Transverse colon (tissue), 4 donors: Measurements from ENCODE around the gene MCCC2. TPM values are rescaled to one million over a fixed set of nuclear protein-coding genes. Genes with fewer than 3 reads are reported as not detected.

ENCODE experiments used
- DNase-seq: peaks from one replicate; pipeline ENCODE4 v3.0.0-alpha.2; 2019
- H3K27ac ChIP-seq, 4 donors: fragments of 200-600 bp; sonication (generic); 2 replicates each; pipeline ENCODE4 v1.5.1; 2016 to 2018; ENCODE audit warnings: inconsistent platforms in 4 of 4
- H3K27me3 ChIP-seq: fragments of 200-600 bp; sonication (generic); 2 replicates; pipeline ENCODE4 v1.5.1; 2017; ENCODE audit warnings: inconsistent platforms
- H3K36me3 ChIP-seq, 4 donors: fragments of 200-600 bp; sonication (generic); 2 replicates each; pipeline ENCODE4 v1.5.1; 2017 to 2019; ENCODE audit warnings: inconsistent platforms in 4 of 4
- H3K4me1 ChIP-seq, 4 donors: fragments of 200-600 bp; sonication (generic); 2 replicates each; pipeline ENCODE4 v1.5.1; 2017 to 2020; ENCODE audit warnings: inconsistent platforms in 4 of 4
- H3K4me3 ChIP-seq, 4 donors: fragments of 200-600 bp; sonication (generic); 1 replicate in 1 of 4; 2 replicates in 3 of 4; pipeline versions ENCODE4 v1.5.1 to v1.6.1; 2017 to 2019; ENCODE audit warnings: inconsistent platforms in 4 of 4
- H3K9me3 ChIP-seq, 2 donors: fragments of 200-600 bp; sonication (generic); 2 replicates each; pipeline ENCODE4 v1.5.1; 2017 to 2019; ENCODE audit warnings: inconsistent platforms in 2 of 2
- CTCF ChIP-seq, 5 experiments: fragments of 200-600 bp in 3 of 5; fragments of 450-650 bp in 2 of 5; sonication (generic) in 3 of 5; IDR thresholded peaks; 1 replicate in 2 of 5; 2 replicates in 3 of 5; pipeline ENCODE4 v1.5.1; 2016 to 2017; ENCODE audit warnings: antibody characterized with exemption in 5 of 5, inconsistent platforms in 3 of 5, mild to moderate bottlenecking in 2 of 5, moderate library complexity in 1 of 5
- EP300 ChIP-seq: sonication (generic); formaldehyde crosslinking; IDR thresholded peaks from one replicate; pipeline ENCODE4 v1.6.1; 2017; ENCODE audit warnings: antibody characterized with exemption, low read depth
- POLR2A ChIP-seq: fragments of 450-650 bp; IDR thresholded peaks from one replicate; pipeline ENCODE4 v1.6.1; 2016; ENCODE audit warnings: antibody characterized with exemption, mild to moderate bottlenecking, moderate library complexity
- POLR2AphosphoS5 ChIP-seq, 3 donors: sonication (generic); formaldehyde crosslinking; IDR thresholded peaks; one replicate each; pipeline ENCODE4 v1.6.1; 2016; ENCODE audit warnings: antibody characterized with exemption in 3 of 3
- WGBS, 2 donors: methylation state at CpG; one replicate each; pipeline ENCODE4 v1.1.5; 2018; ENCODE audit warnings: low coverage in 1 of 2; 5-methylcytosine and 5-hydroxymethylcytosine counted together
- in situ Hi-C, 4 donors: fragments of 200-750 bp; cut with MboI; loops; one replicate each; pipeline versions ENCODE4 v1.15.0 to v1.15.1; 2017; ENCODE audit warnings: low sequenced_read_pairs in 3 of 4, low pct_ligation_motif_present in 1 of 4, low pct_unique_long_range_greater_than_20kb in 1 of 4
- intact Hi-C: fragments of 100-400 bp; cut with DNase I; formaldehyde crosslinking; loops from one replicate; pipeline ENCODE4 v1.15.1; 2023; ENCODE audit warnings: low total_unique reads
- total RNA-seq, 4 donors: library from RNA; depleted of rRNA; stranded (reverse); fragments of >200 nt; gene quantifications; one replicate each; pipeline ENCODE4 v1.1.0, GENCODE V29; 2016

Gene MCCC2
- total RNA-seq, 4 donors from 2014 or later, result 23.2 to 61.5 (median 43.9) TPM

- no peak for DNase-seq
- intact Hi-C loops, result no loop called here
- Histone ChIP-seq H3K27me3 (no peaks in the 10 kb centered on the region), H3K4me3 (no peak overlapping the region), H3K27ac (no peak overlapping the region), H3K36me3 (no peaks in the 10 kb centered on the region), H3K4me1 (no peaks in the 10 kb centered on the region), H3K9me3 (no peaks in the 10 kb centered on the region)
- TF ChIP-seq POLR2AphosphoS5 (IDR thresholded peaks at IDR 0.05), result no peak
- no peak for TF ChIP-seq POLR2A
- TF ChIP-seq CTCF (IDR thresholded peaks at IDR 0.05), result no peak
- no peak for TF ChIP-seq EP300
- WGBS, 2 donors, result 95% methylated on average over 10 of the region's 10 CpGs; no CpG with 5 or more reads in 1 of the 2 donors
- in situ Hi-C loops, result no loop called here
Observed at GRCh38 chr5:71623221-71623794, 36.2 kb downstream of the MCCC2 start.

DNA sequence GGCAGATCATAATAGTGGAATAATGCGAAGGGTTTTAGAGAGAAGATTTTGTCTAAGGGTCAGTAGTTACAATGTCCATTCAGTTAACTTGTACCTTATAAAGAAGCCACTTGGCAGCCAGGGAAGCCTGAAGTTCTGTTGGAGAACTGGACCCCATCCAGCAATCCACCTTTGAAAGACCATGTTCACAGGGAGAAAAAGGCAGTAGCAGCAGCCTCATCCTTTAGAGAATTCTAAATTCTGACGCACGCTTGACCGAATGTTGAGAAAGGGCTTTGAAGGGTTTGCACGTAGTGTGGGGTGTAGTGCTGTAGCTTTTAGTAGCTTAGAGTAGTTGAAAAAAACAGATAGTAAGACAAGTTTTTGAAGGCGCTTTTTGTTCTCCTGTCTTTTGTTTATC, 42.8 kb downstream of the MCCC2 start:
- no peak for TF ChIP-seq POLR2A
- WGBS, 2 donors, result 74 to 87% methylated on average over 3 to 6 of the region's 6 CpGs
- peaks cover 0 to 6% (median 0%) of the 10 kb centered on the region in 4 donors for H3K36me3 ChIP-seq
- H3K4me1 ChIP-seq, result no peaks in the 10 kb centered on the region
- no peaks in the 10 kb centered on the region for H3K27me3 ChIP-seq
- no peak for DNase-seq
- H3K27ac ChIP-seq, result no peak overlapping the region
- no peaks in the 10 kb centered on the region for H3K9me3 ChIP-seq
- intact Hi-C loops (no loop called here), in situ Hi-C loops (no loop called here)
- no peak overlapping the region for H3K4me3 ChIP-seq

- intact Hi-C loops, result no loop called here
- no peak overlapping the region for H3K4me3 ChIP-seq
Observed at GRCh38 chr5:71631070-71631469, 43.9 kb downstream of the MCCC2 start.

DNA sequence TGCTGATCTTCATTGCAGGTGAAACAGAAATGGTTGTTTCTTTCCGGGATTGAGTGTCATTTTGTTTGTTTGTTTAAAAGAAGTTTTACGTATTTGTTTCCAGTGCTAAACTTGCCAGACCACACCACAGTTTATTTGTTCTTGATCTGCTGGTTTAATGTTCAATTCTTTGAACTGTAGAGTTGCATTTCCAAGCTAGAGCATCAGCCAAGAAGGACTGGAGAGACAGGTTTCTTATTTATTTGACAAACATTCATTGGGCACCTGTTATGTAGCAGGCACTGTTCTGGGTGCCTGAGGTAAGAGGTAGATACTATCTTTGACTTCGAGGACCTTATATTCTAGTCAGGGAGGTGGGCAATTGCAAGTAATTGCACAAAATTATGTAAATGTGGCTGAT, 45.0 kb downstream of the MCCC2 start:
- Histone ChIP-seq H3K9me3 (no peaks in the 10 kb centered on the region), H3K4me1 (peaks cover 0 to 8% (median 0%) of the 10 kb centered on the region in 4 donors), H3K27ac (no peak overlapping the region), H3K27me3 (no peaks in the 10 kb centered on the region), H3K36me3 (peaks cover 0 to 10% (median 0%) of the 10 kb centered on the region in 4 donors), H3K4me3 (no peak overlapping the region)
- intact Hi-C loops, result no loop called here
- no peak for DNase-seq
- in situ Hi-C loops, result no loop called here
- no peak for TF ChIP-seq POLR2AphosphoS5 (IDR thresholded peaks at IDR 0.05)
- TF ChIP-seq EP300, result no peak
- no peak for TF ChIP-seq POLR2A
- TF ChIP-seq CTCF (IDR thresholded peaks at IDR 0.05), result no peak
- WGBS, 2 donors, result 56 to 62% methylated on average over 3 of the region's 3 CpGs

More at GRCh38 chr5:71631070-71631469, 43.9 kb downstream of the MCCC2 start:
- no peak overlapping the region for H3K27ac ChIP-seq
- peaks cover 0 to 9% (median 0%) of the 10 kb centered on the region in 4 donors for H3K36me3 ChIP-seq
- no peak for DNase-seq
- in situ Hi-C loops, result no loop called here
- H3K9me3 ChIP-seq, result no peaks in the 10 kb centered on the region
- H3K4me1 ChIP-seq, result no peaks in the 10 kb centered on the region
- WGBS, 2 donors, result 76 to 92% methylated on average over 4 of the region's 4 CpGs
- no peaks in the 10 kb centered on the region for H3K27me3 ChIP-seq
- TF ChIP-seq POLR2A, result no peak
- no peak for TF ChIP-seq POLR2AphosphoS5 (IDR thresholded peaks at IDR 0.05)
- no peak for TF ChIP-seq EP300
- TF ChIP-seq CTCF (IDR thresholded peaks at IDR 0.05), result no peak
